Measurements from ENCODE around the gene DKC1.

The DKC1 gene

DNA sequence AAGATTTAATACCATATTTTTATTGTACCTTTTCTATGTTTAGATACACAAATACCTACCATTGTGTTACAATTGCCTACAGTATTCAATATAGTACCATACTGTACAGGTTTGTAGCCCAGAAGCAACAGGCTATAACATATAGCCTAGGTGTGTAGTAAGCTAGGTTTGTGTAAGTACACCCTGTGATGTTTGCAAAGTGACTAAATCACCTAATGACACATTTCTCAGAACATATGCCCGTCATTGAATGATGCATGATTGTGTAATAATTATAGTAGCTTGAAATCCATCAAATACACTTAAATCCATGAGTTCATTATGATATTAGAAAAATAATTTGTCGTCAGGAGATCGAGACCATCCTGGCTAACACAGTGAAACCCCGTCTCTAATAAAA, 42.6 kb upstream of the DKC1 start:
- no peak for TF ChIP-seq CTCF (IDR thresholded peaks at IDR 0.05; ENCODE audit: insufficient read depth, low read depth, low read length, missing control alignments)
- DNase-seq (ENCODE audit: low read depth) = peak; percentile 72
- no peak overlapping the region for H3K4me3 ChIP-seq (ENCODE audit: low read length)

- no peak for TF ChIP-seq CTCF (IDR thresholded peaks at IDR 0.05; ENCODE audit: insufficient read depth, low read depth, low read length, missing control alignments)
- no peak overlapping the region for H3K4me3 ChIP-seq (ENCODE audit: low read length)
- DNase-seq (ENCODE audit: low read depth) = no peak
Observed at GRCh38 chrX:154721155-154721554, 41.5 kb upstream of the DKC1 start.

DNA sequence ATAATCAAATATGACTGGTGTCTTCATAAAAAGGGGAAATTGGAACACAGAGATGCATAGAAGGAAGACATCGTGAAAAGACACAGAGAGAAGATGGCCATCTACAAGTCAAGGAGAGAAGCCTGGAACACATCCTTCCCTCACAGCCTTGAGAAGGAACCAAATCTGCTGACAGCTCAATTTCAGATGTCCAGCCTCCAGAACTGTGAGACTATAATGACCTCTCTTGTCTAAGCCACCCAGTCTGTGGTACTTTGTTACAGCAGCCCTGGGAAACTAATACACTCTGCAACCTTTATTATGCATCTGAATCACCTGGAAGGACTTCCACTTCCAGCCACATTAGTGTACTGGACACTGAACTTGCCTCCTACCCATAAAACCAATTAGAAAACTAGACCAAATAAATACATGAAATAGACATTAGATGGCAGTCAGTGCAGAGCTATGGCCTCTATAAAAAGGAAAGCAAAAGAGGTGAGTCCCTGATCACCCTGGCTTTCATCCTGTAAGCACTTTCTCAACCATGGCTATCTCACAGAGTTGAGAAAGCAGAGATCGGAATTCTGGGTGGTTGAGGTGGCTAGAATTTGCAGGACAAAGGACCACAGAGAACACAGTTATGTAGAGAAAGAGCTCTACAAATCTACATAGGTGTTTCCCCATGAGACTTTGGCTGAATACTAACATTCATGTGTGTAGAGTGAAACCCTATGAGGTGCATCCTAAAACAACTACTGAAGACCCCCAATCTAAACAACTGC, 37.5 kb upstream of the DKC1 start:
- no peak overlapping the region for H3K4me3 ChIP-seq (ENCODE audit: low read length)
- TF ChIP-seq CTCF (IDR thresholded peaks at IDR 0.05; ENCODE audit: insufficient read depth, low read depth, low read length, missing control alignments) = no peak
- no peak for DNase-seq (ENCODE audit: low read depth)

DNA sequence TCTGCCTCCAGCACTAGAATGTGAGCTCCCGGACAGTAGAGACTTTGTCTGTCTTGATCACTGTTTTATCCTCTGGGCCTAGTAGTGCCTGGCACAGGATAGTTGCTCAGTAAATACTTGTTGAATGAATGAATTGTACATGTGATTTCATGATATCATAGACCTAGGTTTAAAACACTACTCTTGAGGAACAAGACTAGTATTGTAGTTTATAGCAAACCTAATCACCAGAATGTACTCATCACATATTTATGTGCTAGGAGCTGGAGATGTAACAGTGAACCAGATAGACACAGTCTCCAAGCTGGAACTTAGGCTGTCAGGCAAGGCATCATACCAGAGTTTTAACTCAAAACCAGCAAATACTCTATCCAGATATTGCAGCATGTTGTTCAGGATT, 35.2 kb upstream of the DKC1 start:
- TF ChIP-seq CTCF (IDR thresholded peaks at IDR 0.05; ENCODE audit: insufficient read depth, low read depth, low read length, missing control alignments) = no peak
- no peak for DNase-seq (ENCODE audit: low read depth)
- H3K4me3 ChIP-seq (ENCODE audit: low read length) = no peak overlapping the region

- DNase-seq (ENCODE audit: low read depth) = peak; percentile 48
- no peak overlapping the region for H3K4me3 ChIP-seq (ENCODE audit: low read length)
- no peak for TF ChIP-seq CTCF (IDR thresholded peaks at IDR 0.05; ENCODE audit: insufficient read depth, low read depth, low read length, missing control alignments)
Observed at GRCh38 chrX:154727871-154728270, 34.8 kb upstream of the DKC1 start.

GRCh38 chrX:154728431-154729190, 34.1 kb upstream of the DKC1 start:
- no peak overlapping the region for H3K4me3 ChIP-seq (ENCODE audit: low read length)
- no peak for TF ChIP-seq CTCF (IDR thresholded peaks at IDR 0.05; ENCODE audit: insufficient read depth, low read depth, low read length, missing control alignments)
- no peak for DNase-seq (ENCODE audit: low read depth)
